IMR-90 (cell line): ENCODE data around the gene INPP5B. TPM values are rescaled to one million over a fixed set of nuclear protein-coding genes. Genes with fewer than 3 reads are reported as not detected.

Experiments used
- ATAC-seq: fragments of 200-7000 bp; cut with Tn5 transposase; 2 replicates; pipeline ENCODE4 v1.9.1; 2020; ENCODE audit warnings: low read depth, mild to moderate bottlenecking, moderate library complexity
- BruUV-seq: library from RNA; stranded (reverse); fragments of 400-500 nt; replicated peaks from 2 replicates; lab custom pipeline; 2021; lab: Mats Ljungman, UMichigan
- CTCF ChIA-PET: fragments of 300-600 bp; formaldehyde crosslinking; extraction: SDS; loops from one replicate; lab custom pipeline; 2021; ENCODE audit warnings: antibody characterized with exemption; lab: Yijun Ruan, JAX
- POLR2A ChIA-PET: fragments of 300-600 bp; sonication (Branson Sonifier 250); formaldehyde crosslinking; loops from one replicate; lab custom pipeline; 2022; ENCODE audit warnings: antibody characterized with exemption; ENCODE audit not compliant: unreplicated experiment; lab: Charles Lee
- DNase-seq: peaks from one replicate; pipeline ENCODE4 v3.0.0; 2013
- H2AFZ ChIP-seq: replicated peaks from 2 replicates; pipeline ENCODE3; 2013; ENCODE audit warnings: low read length, mild to moderate bottlenecking; ENCODE audit not compliant: poor library complexity
- H2AK5ac ChIP-seq: 2 replicates; pipeline ENCODE4 v1.6.1; 2013; ENCODE audit warnings: low read depth, low read length, inconsistent platforms
- H2AK9ac ChIP-seq: replicated peaks from 2 replicates; pipeline ENCODE3; 2013; ENCODE audit warnings: mild to moderate bottlenecking, low read depth, low read length, moderate library complexity; ENCODE audit not compliant: poor library complexity
- H2BK120ac ChIP-seq: 2 replicates; pipeline ENCODE4 v1.6.1; 2013; ENCODE audit warnings: low read depth, low read length, inconsistent platforms
- H2BK15ac ChIP-seq: 3 replicates; pipeline ENCODE4 v1.6.1; 2013; ENCODE audit warnings: low read depth, low read length, inconsistent platforms
- H2BK20ac ChIP-seq: 2 replicates; pipeline ENCODE4 v1.6.1; 2013; ENCODE audit warnings: low read depth, mild to moderate bottlenecking, inconsistent platforms, low read length, moderate library complexity
- H2BK5ac ChIP-seq: 2 replicates; pipeline ENCODE4 v1.6.1; 2013; ENCODE audit warnings: mild to moderate bottlenecking, low read depth, low read length, inconsistent platforms; ENCODE audit not compliant: poor library complexity, severe bottlenecking
- H3K14ac ChIP-seq: replicated peaks from 2 replicates; pipeline ENCODE4 v1.6.1; 2013; ENCODE audit warnings: low read depth, low read length, inconsistent platforms
- H3K18ac ChIP-seq: 2 replicates; pipeline ENCODE4 v1.6.1; 2013; ENCODE audit warnings: low read depth, low read length, control low read depth
- H3K23ac ChIP-seq: 2 replicates; pipeline ENCODE4 v1.6.1; 2013; ENCODE audit warnings: low read depth, low read length, inconsistent platforms
- H3K27ac ChIP-seq: 2 replicates; pipeline ENCODE4 v1.5.1; 2013; ENCODE audit warnings: mild to moderate bottlenecking, control low read depth, low read length; ENCODE audit not compliant: insufficient read depth
- H3K27me3 ChIP-seq: 2 replicates; pipeline ENCODE4 v1.6.1; 2013; ENCODE audit warnings: low read length; ENCODE audit not compliant: control insufficient read depth, insufficient read depth
- H3K36me3 ChIP-seq: 2 replicates; pipeline ENCODE4 v1.6.1; 2013; ENCODE audit warnings: low read length, mixed read lengths; ENCODE audit not compliant: control insufficient read depth, insufficient read depth
- H3K4ac ChIP-seq: 2 replicates; pipeline ENCODE4 v1.6.1; 2013; ENCODE audit warnings: low read depth, low read length, inconsistent platforms
- H3K4me1 ChIP-seq: 2 replicates; pipeline ENCODE4 v1.6.1; 2013; ENCODE audit warnings: low read length, mixed read lengths; ENCODE audit not compliant: control insufficient read depth, insufficient read depth
- H3K4me2 ChIP-seq: 2 replicates; pipeline ENCODE4 v1.6.1; 2013; ENCODE audit warnings: low read depth, mild to moderate bottlenecking, control low read depth, low read length, moderate library complexity
- H3K4me3 ChIP-seq: 2 replicates; pipeline ENCODE4 v1.5.1; 2013; ENCODE audit warnings: low read depth, mild to moderate bottlenecking, control low read depth, low read length, moderate library complexity; ENCODE audit not compliant: insufficient read depth
- H3K56ac ChIP-seq: 2 replicates; pipeline ENCODE4 v1.6.1; 2013; ENCODE audit warnings: low read length, inconsistent platforms; ENCODE audit not compliant: insufficient read depth; ENCODE audit errors: extremely low read depth
- H3K79me1 ChIP-seq, 2 experiments: 2 replicates each; pipeline ENCODE4 v1.6.1; 2013; ENCODE audit warnings: low read length in 2 of 2, inconsistent platforms in 1 of 2, low read depth in 1 of 2
- H3K9ac ChIP-seq: 2 replicates; pipeline ENCODE4 v1.6.1; 2013; ENCODE audit warnings: low read depth, low read length, control low read depth
- H3K9me1 ChIP-seq: 2 replicates; pipeline ENCODE4 v1.6.1; 2013; ENCODE audit warnings: low read length, inconsistent platforms; ENCODE audit not compliant: insufficient read depth
- H3K9me3 ChIP-seq: 2 replicates; pipeline ENCODE4 v1.6.1; 2013; ENCODE audit warnings: low read length; ENCODE audit not compliant: control insufficient read depth, insufficient read depth
- H4K20me1 ChIP-seq: 2 replicates; pipeline ENCODE4 v1.6.1; 2013; ENCODE audit warnings: low read length, inconsistent platforms; ENCODE audit not compliant: insufficient read depth
- H4K5ac ChIP-seq: 2 replicates; pipeline ENCODE4 v1.6.1; 2013; ENCODE audit warnings: mild to moderate bottlenecking, low read depth, low read length, control low read depth
- H4K8ac ChIP-seq, 2 experiments: 2 replicates each; pipeline ENCODE4 v1.6.1; 2013; ENCODE audit warnings: low read depth in 2 of 2, low read length in 2 of 2, control low read depth in 1 of 2, inconsistent platforms in 1 of 2
- H4K91ac ChIP-seq: 2 replicates; pipeline ENCODE4 v1.6.1; 2013; ENCODE audit warnings: low read depth, low read length, inconsistent platforms; ENCODE audit not compliant: insufficient read depth
- BHLHE40 ChIP-seq: fragments of 150-350 bp; IDR thresholded peaks from 2 replicates; pipeline ENCODE4 v1.6.1; 2016; ENCODE audit warnings: mild to moderate bottlenecking, low read depth, low read length
- CEBPB ChIP-seq: IDR thresholded peaks from 2 replicates; pipeline ENCODE4 v1.6.1; 2012; ENCODE audit warnings: low read depth, low read length, improper control_type of control experiment
- CHD1 ChIP-seq: IDR thresholded peaks from 2 replicates; pipeline ENCODE4 v1.6.1; 2012; ENCODE audit warnings: low read depth, low read length, improper control_type of control experiment
- CTCF ChIP-seq: conservative IDR thresholded peaks from 2 replicates; pipeline ENCODE4 v1.5.1; 2012; ENCODE audit warnings: mild to moderate bottlenecking, low read depth, low read length, improper control_type of control experiment
- ELK1 ChIP-seq: fragments of 150-350 bp; IDR thresholded peaks from 2 replicates; pipeline ENCODE4 v1.6.1; 2016; ENCODE audit warnings: low read depth, mild to moderate bottlenecking, low read length, moderate library complexity, borderline replicate concordance
- FOS ChIP-seq: fragments of 150-350 bp; IDR thresholded peaks from 2 replicates; pipeline ENCODE4 v1.6.1; 2016; ENCODE audit warnings: low read depth, low read length
- MAFK ChIP-seq: IDR thresholded peaks from 2 replicates; pipeline ENCODE4 v1.6.1; 2012; ENCODE audit warnings: low read depth, low read length, improper control_type of control experiment
- MAZ ChIP-seq: IDR thresholded peaks from 2 replicates; pipeline ENCODE4 v1.6.1; 2012; ENCODE audit warnings: low read depth, mild to moderate bottlenecking, low read length, improper control_type of control experiment, moderate library complexity, borderline replicate concordance
- MXI1 ChIP-seq: IDR thresholded peaks from 2 replicates; pipeline ENCODE4 v1.6.1; 2012; ENCODE audit warnings: low read depth, mild to moderate bottlenecking, low read length, moderate library complexity, borderline replicate concordance
- NFE2L2 ChIP-seq: fragments of 150-350 bp; IDR thresholded peaks from 2 replicates; pipeline ENCODE4 v1.6.1; 2016; ENCODE audit warnings: low read depth, mild to moderate bottlenecking, low read length
- POLR2A ChIP-seq: IDR thresholded peaks from 2 replicates; pipeline ENCODE4 v1.6.1; 2012; ENCODE audit warnings: mild to moderate bottlenecking, low read depth, low read length
- RAD21 ChIP-seq: IDR thresholded peaks from 2 replicates; pipeline ENCODE4 v1.6.1; 2012; ENCODE audit warnings: low read length, improper control_type of control experiment
- RCOR1 ChIP-seq: IDR thresholded peaks from 2 replicates; pipeline ENCODE4 v1.6.1; 2012; ENCODE audit warnings: mild to moderate bottlenecking, low read length, improper control_type of control experiment; ENCODE audit not compliant: insufficient replicate concordance
- RFX5 ChIP-seq: IDR thresholded peaks from 2 replicates; pipeline ENCODE4 v1.8.0; 2012; ENCODE audit warnings: low read depth, mild to moderate bottlenecking, low read length, moderate library complexity
- SMC3 ChIP-seq: fragments of 150-350 bp; IDR thresholded peaks from 2 replicates; pipeline ENCODE4 v1.6.1; 2016; ENCODE audit warnings: low read depth, mild to moderate bottlenecking, antibody characterized with exemption, low read length, moderate library complexity
- USF2 ChIP-seq: fragments of 150-350 bp; IDR thresholded peaks from 2 replicates; pipeline ENCODE4 v1.6.1; 2017; ENCODE audit warnings: mild to moderate bottlenecking, antibody characterized with exemption, low read length, low read depth
- WGBS, 2 experiments: methylation state at CpG; one replicate each; pipeline versions ENCODE4 v1.1.5 to v1.1.7; 2013; ENCODE audit warnings: missing lambda C conversion rate in 2 of 2; ENCODE audit not compliant: insufficient read length in 1 of 2; ENCODE audit errors: extremely low coverage in 2 of 2; 5-methylcytosine and 5-hydroxymethylcytosine counted together
- dilution Hi-C: fragments of 300-500 bp; cut with HindIII; formaldehyde crosslinking; loops from one replicate; pipeline ENCODE4 v1.14.3; 2018; ENCODE audit warnings: low sequenced_read_pairs; ENCODE audit not compliant: unreplicated experiment
- in situ Hi-C: fragments of 300-500 bp; cut with MboI; formaldehyde crosslinking; loops from 3 replicates; pipeline ENCODE4 v1.14.3; 2019; ENCODE audit warnings: low sequenced_read_pairs, inconsistent platforms, mixed read lengths
- intact Hi-C: fragments of 100-400 bp; cut with micrococcal nuclease; formaldehyde crosslinking; loops from 2 replicates; pipeline ENCODE4 v1.10.0; 2022
- polyA plus RNA-seq, 3 experiments: library from polyadenylated mRNA; depleted of rRNA; stranded (reverse); fragments of >200 nt; gene quantifications; 2 replicates each; pipeline ENCODE4 v1.2.3, GENCODE V29; 2012; ENCODE audit warnings: low replicate concordance in 1 of 3
- total RNA-seq: library from RNA; depleted of rRNA; stranded (reverse); fragments of >200 nt; gene quantifications from 2 replicates; pipeline ENCODE4 v1.2.3, GENCODE V29; 2012

INPP5B gene
- total and polyA plus RNA-seq, 2 of the 4 experiments (the other 2 are of a cell fraction) = 9.4 to 20.4 TPM

- in situ Hi-C loops = no loop called here
- no peak overlapping the region for H3K27ac ChIP-seq
Measured at GRCh38 chr1:37854406-37854805, 92.4 kb downstream of the INPP5B start.

More at GRCh38 chr1:37854406-37854805, 92.4 kb downstream of the INPP5B start:
- H3K4ac ChIP-seq = no peak overlapping the region
- H3K9me1 ChIP-seq = peaks cover 6% of the 10 kb centered on the region
- CTCF ChIA-PET = no interaction called here
- ATAC-seq (no peak), DNase-seq (no peak)
- H3K9me3 ChIP-seq = no peaks in the 10 kb centered on the region
- H2BK5ac ChIP-seq = no peak overlapping the region
- no peak overlapping the region for H4K8ac ChIP-seq
- H4K91ac ChIP-seq = no peak overlapping the region
- H2AFZ ChIP-seq = no peak overlapping the region
- BruUV-seq = no TSS peak
- dilution Hi-C loops = no loop called here
- no peak overlapping the region for H3K4me3 ChIP-seq
- H3K4me1 ChIP-seq = peaks cover 4% of the 10 kb centered on the region; the same call in 1 of the 2 replicates
- H3K56ac ChIP-seq = no peak overlapping the region
- H4K5ac ChIP-seq = no peak overlapping the region
- no peak overlapping the region for H3K4me2 ChIP-seq
- no peak overlapping the region for H3K18ac ChIP-seq
- no peak for TF ChIP-seq CHD1
- no peak for TF ChIP-seq MAZ
- no peak for TF ChIP-seq BHLHE40
- no peak for TF ChIP-seq MAFK
- no peak for TF ChIP-seq RAD21
- TF ChIP-seq NFE2L2 = no peak
- TF ChIP-seq FOS = no peak
- TF ChIP-seq RFX5 = no peak
- TF ChIP-seq ELK1 = no peak
- no peak for TF ChIP-seq SMC3
- TF ChIP-seq POLR2A = no peak
- no peak for TF ChIP-seq RCOR1
- TF ChIP-seq MXI1 = no peak
- TF ChIP-seq USF2 = no peak
- TF ChIP-seq CTCF = no peak
- no peak for TF ChIP-seq CEBPB
- H3K36me3 ChIP-seq = peaks cover 12% of the 10 kb centered on the region
- H3K14ac ChIP-seq = no peak overlapping the region
- peaks cover 37 to 72% of the 10 kb centered on the region in 2 experiments for H3K79me1 ChIP-seq
- no peak overlapping the region for H2BK15ac ChIP-seq
- POLR2A ChIA-PET = no interaction called here
- H2BK20ac ChIP-seq = no peak overlapping the region
- intact Hi-C loops = no loop called here
- H3K9ac ChIP-seq = no peak overlapping the region
- H4K20me1 ChIP-seq = peaks cover 19% of the 10 kb centered on the region; the same call in 1 of the 2 replicates
- no peak overlapping the region for H2AK5ac ChIP-seq
- no peak overlapping the region for H2AK9ac ChIP-seq
- no peak overlapping the region for H3K23ac ChIP-seq
- H3K27me3 ChIP-seq = no peaks in the 10 kb centered on the region
- WGBS, 2 experiments = no CpG with 5 or more reads among the region's 6 CpGs
- no peak overlapping the region for H2BK120ac ChIP-seq
